GM21367 (cell line): Measurements from ENCODE around the gene KRT78.
A peak's percentile ranks its signal among the peaks of the same experiment; 100 is the strongest.
"Not testable (repeated sequence)": the region's sequence is repeated elsewhere in the genome, so short reads cannot be mapped to it uniquely, and the experiment has no call there.

Experiments
- ATAC-seq: cut with Tn5 transposase; IDR thresholded peaks from one replicate; pipeline ENCODE4 v1.9.1; 2021; ENCODE audit not compliant: unreplicated experiment

Gene KRT78

GRCh38 chr12:52872644-52873389 is 24.0 kb upstream of the KRT78 start:
- ATAC-seq = no peak

- no peak for ATAC-seq
Measured at GRCh38 chr12:52871291-52872039, 22.7 kb upstream of the KRT78 start.

GRCh38 chr12:52870361-52871290 is 21.8 kb upstream of the KRT78 start:
- peak; percentile 69 for ATAC-seq

- no peak for ATAC-seq
Measured at GRCh38 chr12:52867642-52868041, 18.8 kb upstream of the KRT78 start.

GRCh38 chr12:52867152-52867551 is 18.4 kb upstream of the KRT78 start:
- no peak for ATAC-seq

DNA sequence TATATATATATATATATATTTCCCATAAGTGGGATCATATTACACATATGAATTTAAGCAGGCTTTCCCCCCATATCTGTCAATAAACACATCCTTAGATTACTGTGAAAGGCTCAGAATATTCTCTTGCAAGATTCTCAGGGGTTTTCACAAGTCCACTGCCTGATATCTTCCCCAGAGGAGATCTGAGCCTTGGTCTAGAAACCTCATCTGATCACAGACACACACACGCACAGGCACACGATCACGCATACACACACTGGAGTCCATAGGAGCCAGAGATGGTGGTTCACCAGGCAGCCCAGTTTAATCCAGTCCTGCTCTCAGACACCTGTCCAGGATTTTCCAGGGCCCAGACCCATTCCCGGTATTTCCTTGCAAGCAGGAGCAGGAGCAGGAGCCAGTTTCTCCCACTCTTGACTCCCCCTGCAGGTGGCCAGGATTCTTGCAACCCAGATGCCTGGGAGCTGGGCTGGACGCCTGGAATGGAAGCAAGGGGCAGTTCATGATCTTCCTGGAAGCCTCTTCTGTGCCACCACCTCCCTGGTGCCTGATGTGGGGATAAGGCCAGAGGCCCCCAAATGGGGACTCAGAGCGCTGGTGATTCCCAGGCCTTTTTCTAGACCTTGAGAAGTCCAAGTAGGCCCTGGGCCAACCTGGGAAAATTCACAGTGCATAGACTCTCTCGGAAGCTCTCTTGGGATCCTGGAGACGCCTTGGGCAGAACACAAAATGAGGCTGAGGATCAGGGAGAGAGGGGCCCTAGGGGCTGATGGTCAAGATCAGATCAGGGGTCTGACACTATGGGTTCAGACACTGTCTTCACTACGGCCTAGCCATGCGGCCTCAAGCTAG is 16.5 kb upstream of the KRT78 start:
- ATAC-seq = no peak

GRCh38 chr12:52862023-52862422 is 13.2 kb upstream of the KRT78 start:
- no peak for ATAC-seq

GRCh38 chr12:52861511-52861910 is 12.7 kb upstream of the KRT78 start:
- ATAC-seq = no peak

DNA sequence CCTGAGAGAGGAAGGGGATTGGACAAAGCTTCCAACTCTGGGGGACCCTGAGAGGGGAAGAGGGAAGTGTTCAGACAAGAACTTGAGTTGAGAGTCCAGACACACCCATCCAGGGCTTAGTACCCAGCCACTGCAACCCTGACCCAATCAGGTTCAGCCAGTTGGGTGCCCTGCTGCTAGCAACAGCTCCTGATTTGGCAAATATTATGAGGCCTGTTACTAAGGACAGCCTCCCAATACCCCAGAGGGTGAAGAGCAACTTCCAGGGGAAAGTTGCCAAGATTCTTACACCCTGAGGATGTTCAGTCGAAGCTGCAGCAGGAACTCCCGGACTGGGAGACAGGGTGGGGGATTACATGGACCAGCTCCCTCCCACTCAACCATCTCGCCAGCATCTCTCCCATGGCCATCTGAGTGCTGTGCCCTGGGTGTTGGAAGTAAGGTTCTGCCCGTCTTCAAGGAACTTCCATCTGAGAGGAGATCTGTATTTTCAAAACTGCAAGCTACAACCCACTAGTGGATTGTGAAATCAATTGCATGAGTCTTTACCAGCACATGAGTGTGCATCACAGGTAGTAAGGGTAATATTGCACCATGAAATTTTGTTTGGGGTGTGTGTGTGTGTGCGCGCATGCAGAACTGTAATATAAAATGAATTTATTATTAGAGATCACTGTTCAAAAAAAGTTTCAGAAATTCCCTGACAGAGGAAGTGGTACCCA is 11.5 kb upstream of the KRT78 start:
- ATAC-seq = no peak

- ATAC-seq = no peak
Measured at GRCh38 chr12:52857500-52857899, 8.7 kb upstream of the KRT78 start.

GRCh38 chr12:52856787-52857186 is 8.0 kb upstream of the KRT78 start:
- ATAC-seq = no peak

DNA sequence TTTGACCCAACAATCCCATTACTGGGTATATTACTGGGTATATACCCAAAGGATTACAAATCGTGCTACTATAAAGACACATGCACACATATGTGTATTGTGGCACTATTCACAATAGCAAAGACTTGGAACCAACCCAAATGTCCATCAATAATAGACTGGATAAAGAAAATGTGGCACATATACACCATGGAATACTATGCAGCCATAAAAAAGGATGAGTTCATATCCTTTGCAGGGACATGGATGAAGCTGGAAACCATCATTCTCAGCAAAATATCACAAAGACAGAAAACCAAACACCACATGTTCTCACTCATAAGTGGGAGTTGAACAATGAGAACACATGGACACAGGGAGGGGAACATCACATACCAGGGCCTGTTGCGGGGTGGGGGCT is 7.3 kb upstream of the KRT78 start:
- not testable (repeated sequence) for ATAC-seq

DNA sequence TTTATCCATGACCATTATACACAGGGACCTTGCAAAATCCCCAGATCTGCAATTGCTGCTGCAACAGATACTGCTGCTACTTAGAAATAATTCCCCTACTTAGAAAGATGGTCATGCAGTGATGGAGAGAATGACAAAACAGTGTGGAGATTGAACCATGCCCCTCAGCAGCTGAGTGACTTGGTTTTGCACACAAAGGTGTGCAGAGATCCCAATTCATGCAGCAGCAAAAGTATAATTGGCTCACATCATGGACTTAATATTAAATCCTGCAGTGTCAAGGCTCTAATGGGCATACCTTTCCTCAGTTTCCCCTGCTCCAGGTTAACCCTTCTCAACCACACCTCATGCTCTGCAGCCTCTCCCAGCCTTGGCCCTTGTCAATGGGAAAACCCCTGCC is 3.0 kb upstream of the KRT78 start:
- no peak for ATAC-seq

GRCh38 chr12:52850681-52851080 is 1.9 kb upstream of the KRT78 start:
- no peak for ATAC-seq

- no peak for ATAC-seq
Measured at GRCh38 chr12:52849511-52849910, 717 bp upstream of the KRT78 start.

DNA sequence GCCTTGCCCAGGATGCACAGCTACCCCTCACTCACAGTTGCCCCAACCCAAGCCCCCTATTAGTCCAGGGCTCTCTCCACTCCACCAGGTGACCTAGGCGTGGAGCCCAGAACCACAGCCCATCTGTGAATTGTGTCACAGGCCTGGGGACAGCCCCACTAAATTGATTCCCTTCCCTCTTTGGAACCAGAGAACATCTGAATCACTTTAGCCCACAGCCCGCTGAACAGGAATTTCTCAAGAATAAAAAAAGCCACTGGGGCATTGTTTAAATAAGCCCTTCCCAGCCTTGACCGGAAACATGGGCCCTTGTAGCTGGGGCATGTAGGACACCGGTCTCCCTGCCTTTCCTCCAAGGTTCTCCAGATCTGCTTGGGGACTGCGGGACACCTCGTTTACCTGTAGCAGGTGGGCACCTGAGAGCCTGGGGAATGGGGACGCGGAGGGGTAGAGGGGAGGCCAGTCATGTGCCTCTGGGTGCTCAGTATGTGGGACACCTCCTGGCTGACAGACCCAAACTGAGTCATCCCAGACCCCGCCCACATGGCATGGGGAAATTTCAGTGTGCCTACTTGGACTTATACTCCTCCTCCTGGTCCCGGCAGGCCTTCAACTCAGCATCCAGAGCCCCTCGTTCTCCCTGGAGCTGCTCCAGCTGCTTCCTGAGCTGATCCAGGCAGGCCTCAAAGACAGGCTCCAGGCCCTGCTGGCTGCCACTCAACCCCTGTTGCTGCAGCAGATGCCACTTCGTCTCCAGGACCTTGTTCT is 1.3 kb downstream of the KRT78 start:
- ATAC-seq = no peak

GRCh38 chr12:52846356-52846970 is 2.3 kb downstream of the KRT78 start:
- no peak for ATAC-seq

- ATAC-seq = no peak
Measured at GRCh38 chr12:52845946-52846345, 2.8 kb downstream of the KRT78 start.

DNA sequence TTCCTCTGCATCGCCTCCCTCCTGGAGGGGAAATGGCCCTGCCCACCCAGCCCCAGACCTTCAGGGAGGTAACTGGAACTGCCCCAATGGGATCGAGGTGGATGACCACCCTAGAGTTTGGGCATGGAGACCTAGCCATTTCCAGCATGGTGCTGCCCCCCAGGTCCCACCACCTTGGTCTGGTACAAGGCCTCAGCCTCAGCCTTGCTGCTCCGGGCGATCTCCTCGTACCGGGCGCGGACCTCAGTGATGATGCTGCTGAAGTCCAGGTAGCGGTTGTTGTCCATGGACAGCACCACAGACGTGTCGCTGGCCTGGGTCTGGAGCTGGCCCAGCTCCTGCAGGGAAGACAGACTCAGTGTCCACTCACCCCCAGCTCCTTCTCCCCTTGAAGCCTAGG is 4.4 kb downstream of the KRT78 start:
- ATAC-seq = no peak
